ENCODE data around the gene NFS1.

The NFS1 gene

GRCh38 chr20:35651958-35652357 lies 47.2 kb downstream of the NFS1 start:
- no peak overlapping the region for H3K4me3 ChIP-seq (ENCODE audit: control insufficient read depth, low read depth, low read length)
- no peak for DNase-seq (ENCODE audit: low read depth)
- no peak for TF ChIP-seq CTCF (IDR thresholded peaks at IDR 0.05; ENCODE audit: control insufficient read depth, insufficient read depth, low read depth, low read length, missing control alignments)

- DNase-seq (ENCODE audit: low read depth), result no peak
- TF ChIP-seq CTCF (IDR thresholded peaks at IDR 0.05; ENCODE audit: control insufficient read depth, insufficient read depth, low read depth, low read length, missing control alignments), result no peak
- H3K4me3 ChIP-seq (ENCODE audit: control insufficient read depth, low read depth, low read length), result no peak overlapping the region
Observed at GRCh38 chr20:35650632-35651031, 48.5 kb downstream of the NFS1 start.

GRCh38 chr20:35648836-35649235 lies 50.3 kb downstream of the NFS1 start:
- no peak overlapping the region for H3K4me3 ChIP-seq (ENCODE audit: control insufficient read depth, low read depth, low read length)
- no peak for DNase-seq (ENCODE audit: low read depth)
- TF ChIP-seq CTCF (IDR thresholded peaks at IDR 0.05; ENCODE audit: control insufficient read depth, insufficient read depth, low read depth, low read length, missing control alignments), result no peak

GRCh38 chr20:35644806-35645205 lies 54.3 kb downstream of the NFS1 start:
- no peak for TF ChIP-seq CTCF (IDR thresholded peaks at IDR 0.05; ENCODE audit: control insufficient read depth, insufficient read depth, low read depth, low read length, missing control alignments)
- no peak for DNase-seq (ENCODE audit: low read depth)
- no peak overlapping the region for H3K4me3 ChIP-seq (ENCODE audit: control insufficient read depth, low read depth, low read length)

- DNase-seq (ENCODE audit: low read depth), result no peak
- TF ChIP-seq CTCF (IDR thresholded peaks at IDR 0.05; ENCODE audit: control insufficient read depth, insufficient read depth, low read depth, low read length, missing control alignments), result no peak
- H3K4me3 ChIP-seq (ENCODE audit: control insufficient read depth, low read depth, low read length), result no peak overlapping the region
Observed at GRCh38 chr20:35643045-35643444, 56.1 kb downstream of the NFS1 start.

GRCh38 chr20:35641743-35642142 lies 57.4 kb downstream of the NFS1 start:
- DNase-seq (ENCODE audit: low read depth), result no peak
- H3K4me3 ChIP-seq (ENCODE audit: control insufficient read depth, low read depth, low read length), result no peak overlapping the region
- no peak for TF ChIP-seq CTCF (IDR thresholded peaks at IDR 0.05; ENCODE audit: control insufficient read depth, insufficient read depth, low read depth, low read length, missing control alignments)

- no peak overlapping the region for H3K4me3 ChIP-seq (ENCODE audit: control insufficient read depth, low read depth, low read length)
- no peak for DNase-seq (ENCODE audit: low read depth)
- TF ChIP-seq CTCF (IDR thresholded peaks at IDR 0.05; ENCODE audit: control insufficient read depth, insufficient read depth, low read depth, low read length, missing control alignments), result no peak
Observed at GRCh38 chr20:35640724-35641123, 58.4 kb downstream of the NFS1 start.

Data from AG09309 (cell line).